Epithelial cell of esophagus (primary cell): ENCODE measurements around the gene CTXND1.
"Not testable (repeated sequence)": the region's sequence is repeated elsewhere in the genome, so short reads cannot be mapped to it uniquely, and the experiment has no call there.

Experiments
- DNase-seq: peaks from one replicate; pipeline ENCODE4 v3.0.0; 2010; ENCODE audit warnings: low read depth
- H3K4me3 ChIP-seq: 2 replicates; pipeline ENCODE4 v1.5.1; 2011; ENCODE audit warnings: mild to moderate bottlenecking, low read length, control low read depth
- CTCF ChIP-seq: IDR thresholded peaks from 2 replicates; pipeline ENCODE4 v1.5.1; 2011; ENCODE audit warnings: low read depth, mild to moderate bottlenecking, low read length, control low read depth, inconsistent platforms; ENCODE audit not compliant: insufficient read depth; ENCODE audit errors: missing control alignments

The CTXND1 gene

GRCh38 chr15:80252121-80252518, at the start of gene CTXND1:
TSS of gene CTXND1 (minus strand) at chr15:80252213. CDS start at chr15:80201949, 50,264 bp downstream.
- no peak within 1 kb of the TSS for H3K4me3 ChIP-seq
- DNase-seq: no peak
- TF ChIP-seq CTCF: no peak

GRCh38 chr15:80301472-80301871, 49.5 kb upstream of the CTXND1 start:
- TF ChIP-seq CTCF: no peak
- no peak overlapping the region for H3K4me3 ChIP-seq
- no peak for DNase-seq

DNA sequence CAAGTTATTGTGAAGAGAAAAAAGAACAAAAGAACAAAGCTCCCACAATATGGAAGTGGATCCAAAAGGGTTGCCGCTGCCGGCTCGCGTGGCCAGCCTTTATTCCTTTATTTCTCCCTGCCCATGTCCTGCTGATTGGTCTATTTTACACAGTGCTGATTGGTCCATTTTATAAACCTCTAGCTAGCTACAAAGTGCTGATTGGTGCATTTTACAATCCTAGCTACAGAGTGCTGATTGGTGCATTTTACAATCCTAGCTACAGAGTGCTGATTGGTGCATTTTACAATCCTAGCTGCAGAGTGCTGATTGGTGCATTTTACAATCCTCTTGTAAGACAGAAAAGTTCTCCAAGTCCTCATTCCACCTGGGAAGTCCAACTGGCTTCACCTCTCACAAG, 43.8 kb upstream of the CTXND1 start:
- not testable (repeated sequence) for H3K4me3 ChIP-seq, DNase-seq

DNA sequence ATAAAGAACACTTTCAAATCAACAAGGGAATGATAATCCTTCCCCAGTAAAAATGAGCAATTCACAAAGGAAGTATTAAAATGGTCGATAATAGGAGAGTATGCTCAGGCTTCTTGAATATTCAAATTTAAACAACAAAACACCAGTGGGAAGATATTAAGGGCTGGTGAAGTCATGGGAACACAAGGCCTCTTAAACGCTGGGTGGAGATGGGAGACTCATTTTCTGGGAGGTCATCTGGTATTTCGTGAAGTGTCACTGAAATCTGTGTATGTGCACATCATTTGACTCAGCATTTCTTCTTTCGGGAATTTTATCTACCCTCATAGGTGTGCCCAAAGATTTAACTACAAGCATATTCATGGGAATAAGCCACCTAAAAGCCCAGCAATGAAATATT, 40.1 kb upstream of the CTXND1 start:
- no peak for DNase-seq
- H3K4me3 ChIP-seq: no peak overlapping the region
- no peak for TF ChIP-seq CTCF

DNA sequence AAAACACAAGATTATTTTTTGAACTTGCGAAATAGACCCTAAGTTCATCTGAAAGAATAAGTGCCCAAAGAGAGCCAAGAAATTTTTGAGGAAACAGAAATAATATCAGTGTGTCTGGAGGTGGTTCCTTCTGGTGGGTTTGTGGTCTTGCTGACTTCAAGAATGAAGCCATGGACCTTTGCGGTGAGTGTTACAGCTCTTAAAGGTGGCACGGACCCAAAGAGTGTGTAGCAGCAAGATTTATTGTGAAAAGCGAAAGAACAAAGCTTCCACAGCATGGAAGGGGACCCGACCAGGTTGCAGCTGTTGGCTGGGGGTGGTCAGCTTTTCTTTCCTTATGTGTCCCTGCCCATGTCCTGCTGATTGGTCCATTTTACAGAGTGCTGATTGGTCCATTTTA, 38.9 kb upstream of the CTXND1 start:
- not testable (repeated sequence) for DNase-seq, H3K4me3 ChIP-seq

DNA sequence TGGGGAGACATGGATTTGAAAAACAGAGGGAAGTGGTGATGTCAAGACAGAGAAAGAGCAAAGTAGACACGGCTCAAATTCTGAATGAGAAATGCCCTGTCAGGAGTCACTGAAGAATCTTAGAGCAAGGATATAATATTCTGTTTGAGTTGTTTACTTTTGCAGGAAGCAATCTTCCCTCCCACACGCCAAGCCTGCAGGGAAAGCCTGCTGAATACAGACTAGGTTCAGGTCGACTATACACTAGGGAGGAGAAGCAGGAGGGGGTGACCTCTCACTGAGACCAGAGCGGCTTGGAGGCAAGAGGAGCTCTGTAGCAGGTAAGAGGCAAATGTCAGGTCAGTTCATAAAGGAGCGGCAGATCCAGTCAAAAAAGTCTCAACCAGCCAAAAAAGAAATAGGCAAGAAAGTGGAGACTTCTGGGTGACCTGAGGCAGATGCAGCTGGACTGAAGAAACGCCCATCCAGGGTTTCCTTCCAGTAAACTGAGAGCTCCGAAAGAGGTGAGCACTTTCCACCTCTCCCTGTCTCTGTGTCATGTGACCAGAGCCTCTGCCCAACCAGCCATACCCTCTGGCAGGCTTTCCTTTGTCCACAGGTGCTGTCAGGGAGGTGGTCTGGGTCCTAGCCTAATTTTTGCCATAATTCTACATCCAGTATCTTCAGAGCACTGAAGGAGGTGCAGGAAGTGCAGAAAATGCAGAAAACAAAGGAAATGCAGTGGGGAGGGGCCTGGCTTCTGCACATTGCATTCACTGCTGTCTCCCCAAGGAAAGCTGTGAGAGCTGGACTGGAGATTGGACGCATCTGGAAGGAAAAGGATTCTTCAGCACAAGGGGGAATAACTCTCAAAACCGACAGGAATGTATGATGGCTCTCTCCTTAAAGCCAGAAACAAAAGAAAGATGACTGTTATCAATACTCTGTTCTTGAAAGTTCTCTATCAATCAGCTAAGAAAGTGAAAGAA, 37.8 kb upstream of the CTXND1 start:
- DNase-seq: no peak

GRCh38 chr15:80288131-80288530, 36.1 kb upstream of the CTXND1 start:
- no peak for DNase-seq
- TF ChIP-seq CTCF: no peak
- H3K4me3 ChIP-seq: no peak overlapping the region

More for the DNA sequence above, 37.8 kb upstream of the CTXND1 start:
- no peak for TF ChIP-seq CTCF
- no peak overlapping the region for H3K4me3 ChIP-seq

- H3K4me3 ChIP-seq: no peak overlapping the region
- no peak for DNase-seq
- TF ChIP-seq CTCF: no peak
Measured at GRCh38 chr15:80286055-80286454, 34.0 kb upstream of the CTXND1 start.
